HCT116 (cell line): Measurements from ENCODE around the gene CCDC157. TPM values are rescaled to one million over a fixed set of nuclear protein-coding genes. Genes with fewer than 3 reads are reported as not detected.

Source experiments
- ATAC-seq: fragments of 200-7000 bp; cut with Tn5 transposase; 2 replicates; pipeline ENCODE4 v1.9.1; 2020; ENCODE audit warnings: mild to moderate bottlenecking, moderate library complexity
- BruUV-seq: library from RNA; stranded (reverse); fragments of 400-500 nt; replicated peaks from 2 replicates; lab custom pipeline; 2021; lab: Mats Ljungman, UMichigan
- CTCF ChIA-PET: fragments of 300-600 bp; sonication (Branson Sonifier 250); formaldehyde crosslinking; loops from one replicate; lab custom pipeline; 2021; ENCODE audit warnings: antibody characterized with exemption; lab: Charles Lee
- POLR2A ChIA-PET: fragments of 300-600, 350-600 bp; sonication (Branson Sonifier 250); formaldehyde crosslinking; loops from one replicate; lab custom pipeline; 2021; ENCODE audit warnings: antibody characterized with exemption; lab: Charles Lee
- RAD21 ChIA-PET, 2 experiments: fragments of 300-600 bp; sonication (Branson Sonifier 250); formaldehyde crosslinking; loops; one replicate each; lab custom pipeline; 2023; ENCODE audit warnings: low total read pairs in 2 of 2; ENCODE audit not compliant: uncharacterized antibody in 2 of 2, unreplicated experiment in 2 of 2, low non-redundant PET in 1 of 2; lab: Charles Lee
- DNase-seq: peaks from one replicate; pipeline ENCODE4 v3.0.0-alpha.2; 2010; ENCODE audit warnings: low read depth, low spot score
- H2AFZ ChIP-seq: fragments of 200-600 bp; shearing (Covaris generic), sonication (generic); 2 replicates; pipeline ENCODE4 v1.6.1; 2017; ENCODE audit warnings: low read depth, mixed run types, mixed read lengths, antibody characterized with exemption, low read length; ENCODE audit not compliant: poor library complexity, severe bottlenecking
- H3K27ac ChIP-seq: 2 replicates; pipeline ENCODE4 v1.5.1; 2012; ENCODE audit warnings: low read depth, low read length
- H3K27me3 ChIP-seq: fragments of 200-600 bp; sonication (generic); 2 replicates; pipeline ENCODE4 v1.6.1; 2016; ENCODE audit warnings: mixed run types, low read length, mixed read lengths; ENCODE audit not compliant: insufficient read depth
- H3K36me3 ChIP-seq, 2 experiments: fragments of 200-500 bp in 1 of 2; fragments of 200-600 bp in 1 of 2; sonication (Bioruptor generic) in 1 of 2; sonication (generic) in 1 of 2; 2 replicates each; pipeline versions ENCODE4 v1.5.1 to v1.6.1; 2014 to 2016; ENCODE audit warnings: low read length in 2 of 2, inconsistent platforms in 1 of 2, mixed read lengths in 1 of 2, mixed run types in 1 of 2; ENCODE audit not compliant: insufficient read depth in 2 of 2, control insufficient read depth in 1 of 2
- H3K4me1 ChIP-seq, 2 experiments: fragments of 200-600 bp in 1 of 2; sonication (generic) in 1 of 2; 2 replicates each; pipeline versions ENCODE4 v1.5.1 to v1.6.1; 2012 to 2017; ENCODE audit warnings: low read length in 2 of 2, inconsistent platforms in 1 of 2, mild to moderate bottlenecking in 1 of 2, mixed read lengths in 1 of 2, mixed run types in 1 of 2, moderate library complexity in 1 of 2; ENCODE audit not compliant: insufficient read depth in 2 of 2, control insufficient read depth in 1 of 2
- H3K4me2 ChIP-seq: fragments of 200-600 bp; sonication (generic); 2 replicates; pipeline ENCODE4 v1.6.1; 2017; ENCODE audit warnings: mixed run types, low read length, mixed read lengths
- H3K4me3 ChIP-seq, 2 experiments: fragments of 200-600 bp in 1 of 2; sonication (generic) in 1 of 2; replicated peaks in 1 of 2; 2 replicates each; pipeline ENCODE4 v1.5.1; 2011 to 2016; ENCODE audit warnings: low read length in 2 of 2, control low read depth in 1 of 2, low read depth in 1 of 2, mild to moderate bottlenecking in 1 of 2, mixed read lengths in 1 of 2, mixed run types in 1 of 2
- H3K79me2 ChIP-seq: fragments of 200-600 bp; sonication (generic); 2 replicates; pipeline ENCODE4 v1.6.1; 2017; ENCODE audit warnings: mild to moderate bottlenecking, mixed run types, low read length, moderate library complexity, mixed read lengths; ENCODE audit not compliant: insufficient read depth
- H3K9ac ChIP-seq: fragments of 200-600 bp; sonication (generic); 2 replicates; pipeline ENCODE4 v1.6.1; 2016; ENCODE audit warnings: low read length, mixed read lengths
- H3K9me2 ChIP-seq: fragments of 200-600 bp; sonication (generic), shearing (Covaris generic); 2 replicates; pipeline ENCODE4 v1.6.1; 2017; ENCODE audit warnings: mixed run types, mild to moderate bottlenecking, moderate library complexity; ENCODE audit not compliant: insufficient read depth
- H3K9me3 ChIP-seq, 2 experiments: fragments of 200-500 bp in 1 of 2; fragments of 200-600 bp in 1 of 2; sonication (Bioruptor generic) in 1 of 2; sonication (generic) in 1 of 2; 2 replicates each; pipeline ENCODE4 v1.6.1; 2014 to 2017; ENCODE audit warnings: low read length in 2 of 2, mixed read lengths in 2 of 2, inconsistent platforms in 1 of 2, low read depth in 1 of 2, mild to moderate bottlenecking in 1 of 2, mixed run types in 1 of 2, moderate library complexity in 1 of 2; ENCODE audit not compliant: control insufficient read depth in 1 of 2, insufficient read depth in 1 of 2
- H4K20me1 ChIP-seq: fragments of 200-600 bp; sonication (generic), shearing (Covaris generic); 2 replicates; pipeline ENCODE4 v1.6.1; 2017; ENCODE audit warnings: mixed run types, mild to moderate bottlenecking, moderate library complexity; ENCODE audit not compliant: insufficient read depth
- CEBPB ChIP-seq: IDR thresholded peaks from 2 replicates; pipeline ENCODE4 v1.6.1; 2012; ENCODE audit warnings: low read depth
- EZH2phosphoT487 ChIP-seq: fragments of 200-600 bp; IDR thresholded peaks from 2 replicates; pipeline ENCODE4 v1.6.1; 2018; ENCODE audit warnings: antibody characterized with exemption, borderline replicate concordance
- FOSL1 ChIP-seq: IDR thresholded peaks from 2 replicates; pipeline ENCODE4 v1.6.1; 2012; ENCODE audit warnings: low read depth
- POLR2AphosphoS5 ChIP-seq: IDR thresholded peaks from 2 replicates; pipeline ENCODE4 v1.6.1; 2011; ENCODE audit warnings: mild to moderate bottlenecking, low read depth, low read length, moderate library complexity
- REST ChIP-seq: IDR thresholded peaks from 2 replicates; pipeline ENCODE4 v1.6.1; 2012; ENCODE audit warnings: low read depth
- SIN3A ChIP-seq: IDR thresholded peaks from 2 replicates; pipeline ENCODE4 v1.6.1; 2012; ENCODE audit warnings: low read depth
- SP1 ChIP-seq: IDR thresholded peaks from 2 replicates; pipeline ENCODE4 v1.6.1; 2012; ENCODE audit warnings: low read depth
- ZFX ChIP-seq: fragments of 450-650 bp; IDR thresholded peaks from 2 replicates; pipeline ENCODE4 v1.6.1; 2017
- intact Hi-C: fragments of 100-400 bp; cut with micrococcal nuclease; formaldehyde crosslinking; loops from 2 replicates; pipeline ENCODE4 v1.10.0; 2022
- total RNA-seq: library from RNA; stranded (reverse); gene quantifications from one replicate; pipeline ENCODE4 v1.2.1, GENCODE V29; 2021; ENCODE audit not compliant: unreplicated experiment
- TF ChIP-seq, protein P1 (sequence below): IDR thresholded peaks from 2 replicates; pipeline ENCODE4 v1.6.1; 2012

The CCDC157 gene
- total RNA-seq, 1 experiment from 2014 or later, result 2.1 TPM

- Histone ChIP-seq H4K20me1 (no peaks in the 10 kb centered on the region), H3K4me3 (no peak overlapping the region), H3K4me1 (no peaks in the 10 kb centered on the region), H3K4me2 (no peak overlapping the region), H3K27ac (no peak overlapping the region), H2AFZ (no peak overlapping the region), H3K9ac (no peak overlapping the region), H3K79me2 (no peaks in the 10 kb centered on the region), H3K9me2 (no peaks in the 10 kb centered on the region), H3K36me3 (0 out of 4 replicates have a peak, but pooled peaks cover 0 to 4% of the 10 kb centered on the region in 2 experiments), H3K9me3 (no peaks in the 10 kb centered on the region), H3K27me3 (no peaks in the 10 kb centered on the region)
- ChIA-PET POLR2A (no interaction called here), CTCF (no interaction called here), RAD21 (no interaction called here)
- intact Hi-C loops, result no loop called here
- no TSS peak for BruUV-seq
- ATAC-seq (no peak), DNase-seq (no peak)
- TF ChIP-seq POLR2AphosphoS5 (no peak), ZFX (no peak), CEBPB (no peak), EZH2phosphoT487 (no peak), REST (no peak), SP1 (no peak), SIN3A (no peak), FOSL1 (no peak)
- TF ChIP-seq, protein P1, sequence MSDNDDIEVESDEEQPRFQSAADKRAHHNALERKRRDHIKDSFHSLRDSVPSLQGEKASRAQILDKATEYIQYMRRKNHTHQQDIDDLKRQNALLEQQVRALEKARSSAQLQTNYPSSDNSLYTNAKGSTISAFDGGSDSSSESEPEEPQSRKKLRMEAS, result no peak
Measured at GRCh38 chr22:30380011-30380410, 23.2 kb downstream of the CCDC157 start.
